Ishikawa (cell line): Measurements from ENCODE around the gene HOXA7.
A peak's percentile ranks its signal among the peaks of the same experiment; 100 is the strongest.

Source experiments
- CEBPB ChIP-seq: IDR thresholded peaks from 2 replicates; pipeline ENCODE4 v1.6.1; 2012
- CREB1 ChIP-seq: IDR thresholded peaks from 2 replicates; pipeline ENCODE4 v1.6.1; 2012; ENCODE audit warnings: low read depth
- EGR1 ChIP-seq: IDR thresholded peaks from 2 replicates; pipeline ENCODE4 v1.6.1; 2012
- EP300 ChIP-seq: IDR thresholded peaks from 2 replicates; pipeline ENCODE4 v1.6.1; 2012; ENCODE audit warnings: borderline replicate concordance
- FOXM1 ChIP-seq: IDR thresholded peaks from 2 replicates; pipeline ENCODE4 v1.6.1; 2012; ENCODE audit warnings: low read depth, borderline replicate concordance
- MAX ChIP-seq: IDR thresholded peaks from 2 replicates; pipeline ENCODE4 v1.6.1; 2012
- NFIC ChIP-seq: IDR thresholded peaks from 2 replicates; pipeline ENCODE4 v1.6.1; 2012
- RAD21 ChIP-seq: IDR thresholded peaks from 2 replicates; pipeline ENCODE4 v1.6.1; 2012; ENCODE audit warnings: low read depth
- REST ChIP-seq: IDR thresholded peaks from 2 replicates; pipeline ENCODE4 v1.6.1; 2012; ENCODE audit warnings: low read depth, mild to moderate bottlenecking
- TAF1 ChIP-seq: IDR thresholded peaks from 2 replicates; pipeline ENCODE4 v1.6.1; 2012; ENCODE audit warnings: low read depth, mild to moderate bottlenecking
- TCF12 ChIP-seq: IDR thresholded peaks from 2 replicates; pipeline ENCODE4 v1.6.1; 2012; ENCODE audit warnings: low read depth
- TEAD4 ChIP-seq: IDR thresholded peaks from 2 replicates; pipeline ENCODE4 v1.6.1; 2012
- USF1 ChIP-seq: IDR thresholded peaks from 2 replicates; pipeline ENCODE4 v1.6.1; 2012
- YY1 ChIP-seq: IDR thresholded peaks from 2 replicates; pipeline ENCODE4 v1.6.1; 2012; ENCODE audit warnings: low read depth
- ZBTB7A ChIP-seq: IDR thresholded peaks from 2 replicates; pipeline ENCODE4 v1.6.1; 2012; ENCODE audit warnings: low read depth

HOXA7 gene

GRCh38 chr7:27145165-27145913, 11.1 kb downstream of the HOXA7 start:
- TF ChIP-seq EGR1 (no peak), EP300 (no peak), CEBPB (no peak), CREB1 (no peak), TAF1 (no peak), YY1 (no peak), TEAD4 (no peak), USF1 (no peak)

- TF ChIP-seq CREB1 (no peak), MAX (no peak), FOXM1 (no peak), TCF12 (no peak), CEBPB (no peak), USF1 (no peak), EP300 (no peak), TEAD4 (no peak), EGR1 (no peak), RAD21 (no peak), YY1 (no peak), REST (no peak), TAF1 (no peak), NFIC (no peak)
Observed at GRCh38 chr7:27144781-27145164, 11.7 kb downstream of the HOXA7 start.

GRCh38 chr7:27143950-27144780, 12.3 kb downstream of the HOXA7 start:
- TF ChIP-seq REST (no peak), ZBTB7A (peak; percentile 25; the same call in 1 of the 2 replicates)

GRCh38 chr7:27143023-27143949, 13.2 kb downstream of the HOXA7 start, which contains the start of gene HOXA5:
TSS of gene HOXA5 (minus strand) at chr7:27143681. CDS start at chr7:27143607, 74 bp downstream.
- TF ChIP-seq TEAD4 (peak; percentile 27; the same call in 1 of the 2 replicates), EP300 (no peak), ZBTB7A (0 out of 2 replicates have a peak, but pooled peaks have one; percentile 57), MAX (peak; percentile 80), USF1 (peak; percentile 93), RAD21 (peak; percentile 88), CEBPB (peak; percentile 78), REST (no peak)
